GM12878 (cell line): ENCODE measurements around the gene LHX6. TPM values are rescaled to one million over a fixed set of nuclear protein-coding genes. Genes with fewer than 3 reads are reported as not detected.

Experiments used
- ATAC-seq: fragments of 200-7000 bp; cut with Tn5 transposase; 3 replicates; pipeline ENCODE4 v1.9.1; 2020; ENCODE audit warnings: mild to moderate bottlenecking, moderate library complexity
- BruUV-seq: library from RNA; stranded (reverse); fragments of 400-500 nt; replicated peaks from 2 replicates; lab custom pipeline; 2021; lab: Mats Ljungman, UMichigan
- CTCF ChIA-PET: fragments of 300-600 bp; sonication (Branson Sonifier 250); formaldehyde crosslinking; extraction: SDS; loops from one replicate; lab custom pipeline; 2021; ENCODE audit warnings: inconsistent platforms; lab: Yijun Ruan, JAX
- POLR2A ChIA-PET: fragments of 350-600 bp; formaldehyde crosslinking; extraction: SDS; loops from one replicate; lab custom pipeline; 2021; ENCODE audit warnings: inconsistent platforms; lab: Charles Lee
- RAD21 ChIA-PET: fragments of 300-600 bp; sonication (Branson Sonifier 250); formaldehyde crosslinking; loops from one replicate; lab custom pipeline; 2023; ENCODE audit warnings: antibody characterized with exemption; ENCODE audit not compliant: unreplicated experiment; lab: Charles Lee
- SMC1A ChIA-PET: fragments of 300-600 bp; sonication (Branson Sonifier 250); formaldehyde crosslinking; loops from one replicate; lab custom pipeline; 2023; ENCODE audit not compliant: unreplicated experiment, uncharacterized antibody; lab: Charles Lee
- DNase-seq: peaks from one replicate; pipeline ENCODE4 v3.0.0-alpha.2; 2011; ENCODE audit warnings: low read depth, low spot score
- FAIRE-seq: peaks from 3 replicates; lab custom pipeline; 2011; peaks lifted over from hg19 to GRCh38; lab: Jason Lieb, UNC
- H2AFZ ChIP-seq: 2 replicates; pipeline ENCODE4 v1.6.0; 2011; ENCODE audit warnings: low read depth, low read length, control low read depth; ENCODE audit not compliant: control insufficient read depth
- H3K27ac ChIP-seq: 2 replicates; pipeline ENCODE4 v1.5.1; 2011; ENCODE audit warnings: control low read depth; ENCODE audit not compliant: control insufficient read depth, insufficient read depth
- H3K27me3 ChIP-seq, 2 experiments: replicated peaks in 1 of 2; 2 replicates each; pipeline versions ENCODE4 v1.6.0 to v1.6.1; 2011; ENCODE audit warnings: low read length in 1 of 2; ENCODE audit not compliant: control insufficient read depth in 2 of 2, insufficient read depth in 2 of 2
- H3K36me3 ChIP-seq, 2 experiments: 2 replicates each; pipeline ENCODE4 v1.5.1; 2011; ENCODE audit warnings: low read length in 1 of 2; ENCODE audit not compliant: control insufficient read depth in 2 of 2, insufficient read depth in 2 of 2
- H3K4me1 ChIP-seq: 2 replicates; pipeline ENCODE4 v1.6.1; 2011; ENCODE audit warnings: mild to moderate bottlenecking, low read length, moderate library complexity, mixed read lengths; ENCODE audit not compliant: control insufficient read depth, insufficient read depth
- H3K4me2 ChIP-seq: 2 replicates; pipeline ENCODE4 v1.6.0; 2011; ENCODE audit warnings: control low read depth; ENCODE audit not compliant: control insufficient read depth, insufficient read depth
- H3K4me3 ChIP-seq: fragments of 200-600 bp; sonication (generic); 2 replicates; pipeline ENCODE4 v1.5.1; 2016
- H3K79me2 ChIP-seq: 2 replicates; pipeline ENCODE4 v1.6.0; 2011; ENCODE audit warnings: low read length; ENCODE audit not compliant: control insufficient read depth, insufficient read depth
- H3K9ac ChIP-seq: 2 replicates; pipeline ENCODE4 v1.8.0; 2011; ENCODE audit warnings: low read length, control low read depth, mixed read lengths; ENCODE audit not compliant: control insufficient read depth, insufficient read depth
- H3K9me3 ChIP-seq: replicated peaks from 3 replicates; pipeline ENCODE4 v1.5.1; 2011; ENCODE audit warnings: mild to moderate bottlenecking, low read length; ENCODE audit not compliant: control insufficient read depth, insufficient read depth
- H4K20me1 ChIP-seq: 2 replicates; pipeline ENCODE4 v1.6.0; 2011; ENCODE audit not compliant: control insufficient read depth, insufficient read depth
- ASH2L ChIP-seq: fragments of 300-600, 200-600 bp; sonication (generic); IDR thresholded peaks from 2 replicates; pipeline ENCODE4 v1.6.1; 2017; ENCODE audit warnings: low read depth, mild to moderate bottlenecking, borderline replicate concordance
- BACH1 ChIP-seq: fragments of 450-650 bp; IDR thresholded peaks from 2 replicates; pipeline ENCODE4 v1.6.1; 2017; ENCODE audit warnings: mild to moderate bottlenecking, borderline replicate concordance
- CBFB ChIP-seq: IDR thresholded peaks from 2 replicates; pipeline ENCODE4 v1.6.1; 2016; ENCODE audit warnings: antibody characterized with exemption, low read depth
- CREM ChIP-seq: IDR thresholded peaks from 2 replicates; pipeline ENCODE4 v1.6.1; 2014; ENCODE audit warnings: antibody characterized with exemption, low read depth
- IKZF2 ChIP-seq, 2 experiments: fragments of 450-650 bp; IDR thresholded peaks; 2 replicates each; pipeline ENCODE4 v1.6.1; 2017; ENCODE audit warnings: mild to moderate bottlenecking in 2 of 2, moderate library complexity in 2 of 2
- MTA3 ChIP-seq: IDR thresholded peaks from 2 replicates; pipeline ENCODE4 v1.6.1; 2012; ENCODE audit warnings: low read length, inconsistent platforms, borderline replicate concordance
- NFIC ChIP-seq: IDR thresholded peaks from 2 replicates; pipeline ENCODE4 v1.6.1; 2012; ENCODE audit warnings: low read depth, mild to moderate bottlenecking, inconsistent platforms, low read length, moderate library complexity
- NR2C1 ChIP-seq: fragments of 450-650 bp; IDR thresholded peaks from 2 replicates; pipeline ENCODE4 v1.6.1; 2017; ENCODE audit warnings: antibody characterized with exemption, mild to moderate bottlenecking, moderate library complexity
- PAX8 ChIP-seq: fragments of 450-650 bp; IDR thresholded peaks from 2 replicates; pipeline ENCODE4 v1.6.1; 2017; ENCODE audit warnings: mild to moderate bottlenecking, moderate library complexity
- POLR2AphosphoS5 ChIP-seq: IDR thresholded peaks from 2 replicates; pipeline ENCODE4 v1.6.1; 2011; ENCODE audit warnings: mild to moderate bottlenecking, low read length, inconsistent platforms
- SREBF2 ChIP-seq: IDR thresholded peaks from 2 replicates; pipeline ENCODE4 v1.6.1; 2012; ENCODE audit warnings: mild to moderate bottlenecking, low read length
- SRF ChIP-seq, 2 experiments: IDR thresholded peaks; 2 replicates each; pipeline ENCODE4 v1.6.1; 2011; ENCODE audit warnings: low read depth in 2 of 2, low read length in 2 of 2, mild to moderate bottlenecking in 1 of 2, moderate library complexity in 1 of 2
- TARDBP ChIP-seq: IDR thresholded peaks from 2 replicates; pipeline ENCODE4 v1.6.1; 2016; ENCODE audit warnings: borderline replicate concordance
- TBL1XR1 ChIP-seq: IDR thresholded peaks from 2 replicates; pipeline ENCODE4 v1.6.1; 2012; ENCODE audit warnings: low read depth, low read length, improper control_type of control experiment
- ZNF217 ChIP-seq: fragments of 450-650 bp; IDR thresholded peaks from 2 replicates; pipeline ENCODE4 v1.6.1; 2017; ENCODE audit warnings: antibody characterized with exemption, mild to moderate bottlenecking
- WGBS: methylation state at CpG from one replicate; pipeline ENCODE4 v1.1.6; 2016; ENCODE audit warnings: low lambda C conversion rate; ENCODE audit not compliant: insufficient replicate concordance, insufficient coverage; ENCODE audit errors: missing lambda C conversion rate; 5-methylcytosine and 5-hydroxymethylcytosine counted together
- in situ Hi-C: fragments of 300-500 bp; cut with MboI; formaldehyde crosslinking; loops from 9 replicates; pipeline ENCODE4 v1.14.3; 2018; ENCODE audit warnings: mixed read lengths
- intact Hi-C: fragments of 100-400 bp; cut with micrococcal nuclease; formaldehyde crosslinking; loops from one replicate; pipeline ENCODE4 v1.14.2; 2022; ENCODE audit not compliant: unreplicated experiment
- polyA plus RNA-seq, 11 experiments: library from polyadenylated mRNA; depleted of rRNA in 4 of 11; unstranded in 6 of 11; stranded (reverse) in 5 of 11; fragments of >200 nt; fragmentation: Nextera tagmentation in 4 of 11; fragmentation: Illumina TruSeq in 1 of 11; extraction: Ambion mirVana in 4 of 11; extraction: Trizol in 1 of 11; gene quantifications; 1 replicate in 1 of 11; 2 replicates in 10 of 11; pipeline versions ENCODE4 v1.2.1 to v1.2.3, GENCODE V29; 2011 to 2016; ENCODE audit warnings: inconsistent platforms in 2 of 11, missing spikeins in 2 of 11, low read depth in 1 of 11
- total RNA-seq, 4 experiments: library from RNA; depleted of rRNA in 3 of 4; stranded (reverse); fragments of >200 nt in 3 of 4; fragmentation: Illumina TruSeq in 1 of 4; extraction: Trizol in 1 of 4; gene quantifications; 2 replicates each; pipeline versions ENCODE4 v1.2.1 to v1.2.3, GENCODE V29; 2013 to 2021
- TF ChIP-seq, protein P1 (sequence below): fragments of 450-650 bp; IDR thresholded peaks from 2 replicates; pipeline ENCODE4 v1.6.1; 2018; ENCODE audit warnings: mild to moderate bottlenecking, low read depth, moderate library complexity; ENCODE audit not compliant: partially characterized antibody
- TF ChIP-seq, protein P2 (sequence below): IDR thresholded peaks from 2 replicates; pipeline ENCODE4 v1.6.1; 2012; ENCODE audit warnings: low read length, inconsistent platforms
- TF ChIP-seq, protein P3 (sequence below): fragments of 450-650 bp; formaldehyde crosslinking; IDR thresholded peaks from 2 replicates; pipeline ENCODE4 v1.4.0; 2020; ENCODE audit warnings: mild to moderate bottlenecking, moderate library complexity

The LHX6 gene
- total and polyA plus RNA-seq, 10 of the 15 experiments (the other 5 are each of a cell fraction or from before 2014, with no cell fraction given) = not detected

- ChIA-PET POLR2A (interaction anchor here (0.6 kb wide), 1 partner anchor 9 kb away, joined by 3 read pairs; no protein-coding TSS in a partner anchor), SMC1A (interaction anchor here (0.7 to 1.2 kb wide), 2 partner anchors 11 to 14 kb away, joined by 4 read pairs; no protein-coding TSS in a partner anchor), CTCF (interaction anchor here (0.9 to 7.2 kb wide), 8 partner anchors 11 to 196 kb away, joined by 3 to 43 read pairs (median 4); no protein-coding TSS in a partner anchor), RAD21 (no interaction called here)
- no peak overlapping the region for H3K4me3 ChIP-seq
- FAIRE-seq (no peak), DNase-seq (no peak), ATAC-seq (no peak)
- TF ChIP-seq POLR2AphosphoS5 (no peak), MTA3 (no peak), IKZF2 (IDR thresholded peaks at IDR 0.05) (no peak), ZNF217 (no peak), NFIC (no peak), ASH2L (no peak), SRF (IDR thresholded peaks at IDR 0.05; ENCODE audit: low read depth in 2 of 2, low read length in 2 of 2) (no peak), TARDBP (no peak), TBL1XR1 (no peak), NR2C1 (no peak), CREM (no peak), SREBF2 (no peak), BACH1 (no peak), PAX8 (no peak), CBFB (no peak)
- TF ChIP-seq, protein P1, sequence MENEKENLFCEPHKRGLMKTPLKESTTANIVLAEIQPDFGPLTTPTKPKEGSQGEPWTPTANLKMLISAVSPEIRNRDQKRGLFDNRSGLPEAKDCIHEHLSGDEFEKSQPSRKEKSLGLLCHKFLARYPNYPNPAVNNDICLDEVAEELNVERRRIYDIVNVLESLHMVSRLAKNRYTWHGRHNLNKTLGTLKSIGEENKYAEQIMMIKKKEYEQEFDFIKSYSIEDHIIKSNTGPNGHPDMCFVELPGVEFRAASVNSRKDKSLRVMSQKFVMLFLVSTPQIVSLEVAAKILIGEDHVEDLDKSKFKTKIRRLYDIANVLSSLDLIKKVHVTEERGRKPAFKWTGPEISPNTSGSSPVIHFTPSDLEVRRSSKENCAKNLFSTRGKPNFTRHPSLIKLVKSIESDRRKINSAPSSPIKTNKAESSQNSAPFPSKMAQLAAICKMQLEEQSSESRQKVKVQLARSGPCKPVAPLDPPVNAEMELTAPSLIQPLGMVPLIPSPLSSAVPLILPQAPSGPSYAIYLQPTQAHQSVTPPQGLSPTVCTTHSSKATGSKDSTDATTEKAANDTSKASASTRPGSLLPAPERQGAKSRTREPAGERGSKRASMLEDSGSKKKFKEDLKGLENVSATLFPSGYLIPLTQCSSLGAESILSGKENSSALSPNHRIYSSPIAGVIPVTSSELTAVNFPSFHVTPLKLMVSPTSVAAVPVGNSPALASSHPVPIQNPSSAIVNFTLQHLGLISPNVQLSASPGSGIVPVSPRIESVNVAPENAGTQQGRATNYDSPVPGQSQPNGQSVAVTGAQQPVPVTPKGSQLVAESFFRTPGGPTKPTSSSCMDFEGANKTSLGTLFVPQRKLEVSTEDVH = no peak
- TF ChIP-seq, protein P2, sequence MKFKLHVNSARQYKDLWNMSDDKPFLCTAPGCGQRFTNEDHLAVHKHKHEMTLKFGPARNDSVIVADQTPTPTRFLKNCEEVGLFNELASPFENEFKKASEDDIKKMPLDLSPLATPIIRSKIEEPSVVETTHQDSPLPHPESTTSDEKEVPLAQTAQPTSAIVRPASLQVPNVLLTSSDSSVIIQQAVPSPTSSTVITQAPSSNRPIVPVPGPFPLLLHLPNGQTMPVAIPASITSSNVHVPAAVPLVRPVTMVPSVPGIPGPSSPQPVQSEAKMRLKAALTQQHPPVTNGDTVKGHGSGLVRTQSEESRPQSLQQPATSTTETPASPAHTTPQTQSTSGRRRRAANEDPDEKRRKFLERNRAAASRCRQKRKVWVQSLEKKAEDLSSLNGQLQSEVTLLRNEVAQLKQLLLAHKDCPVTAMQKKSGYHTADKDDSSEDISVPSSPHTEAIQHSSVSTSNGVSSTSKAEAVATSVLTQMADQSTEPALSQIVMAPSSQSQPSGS = no peak
- TF ChIP-seq, protein P3, sequence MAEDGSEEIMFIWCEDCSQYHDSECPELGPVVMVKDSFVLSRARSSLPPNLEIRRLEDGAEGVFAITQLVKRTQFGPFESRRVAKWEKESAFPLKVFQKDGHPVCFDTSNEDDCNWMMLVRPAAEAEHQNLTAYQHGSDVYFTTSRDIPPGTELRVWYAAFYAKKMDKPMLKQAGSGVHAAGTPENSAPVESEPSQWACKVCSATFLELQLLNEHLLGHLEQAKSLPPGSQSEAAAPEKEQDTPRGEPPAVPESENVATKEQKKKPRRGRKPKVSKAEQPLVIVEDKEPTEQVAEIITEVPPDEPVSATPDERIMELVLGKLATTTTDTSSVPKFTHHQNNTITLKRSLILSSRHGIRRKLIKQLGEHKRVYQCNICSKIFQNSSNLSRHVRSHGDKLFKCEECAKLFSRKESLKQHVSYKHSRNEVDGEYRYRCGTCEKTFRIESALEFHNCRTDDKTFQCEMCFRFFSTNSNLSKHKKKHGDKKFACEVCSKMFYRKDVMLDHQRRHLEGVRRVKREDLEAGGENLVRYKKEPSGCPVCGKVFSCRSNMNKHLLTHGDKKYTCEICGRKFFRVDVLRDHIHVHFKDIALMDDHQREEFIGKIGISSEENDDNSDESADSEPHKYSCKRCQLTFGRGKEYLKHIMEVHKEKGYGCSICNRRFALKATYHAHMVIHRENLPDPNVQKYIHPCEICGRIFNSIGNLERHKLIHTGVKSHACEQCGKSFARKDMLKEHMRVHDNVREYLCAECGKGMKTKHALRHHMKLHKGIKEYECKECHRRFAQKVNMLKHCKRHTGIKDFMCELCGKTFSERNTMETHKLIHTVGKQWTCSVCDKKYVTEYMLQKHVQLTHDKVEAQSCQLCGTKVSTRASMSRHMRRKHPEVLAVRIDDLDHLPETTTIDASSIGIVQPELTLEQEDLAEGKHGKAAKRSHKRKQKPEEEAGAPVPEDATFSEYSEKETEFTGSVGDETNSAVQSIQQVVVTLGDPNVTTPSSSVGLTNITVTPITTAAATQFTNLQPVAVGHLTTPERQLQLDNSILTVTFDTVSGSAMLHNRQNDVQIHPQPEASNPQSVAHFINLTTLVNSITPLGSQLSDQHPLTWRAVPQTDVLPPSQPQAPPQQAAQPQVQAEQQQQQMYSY (CRISPR knock-in tag) = no peak
- intact Hi-C loops = no loop called here
- H3K4me2 ChIP-seq = no peak overlapping the region; the same call in 1 of the 2 replicates
- no peaks in the 10 kb centered on the region for H3K27me3 ChIP-seq
- WGBS = 89% methylated on average over 4 of the region's 4 CpGs
- no peak overlapping the region for H2AFZ ChIP-seq
- no peaks in the 10 kb centered on the region for H3K9me3 ChIP-seq
- H3K36me3 ChIP-seq = no peaks in the 10 kb centered on the region; a peak in 1 of 4 replicates
- in situ Hi-C loops = no loop called here
- no peak overlapping the region for H3K9ac ChIP-seq
- no peaks in the 10 kb centered on the region for H3K4me1 ChIP-seq
- no peaks in the 10 kb centered on the region for H4K20me1 ChIP-seq
- H3K79me2 ChIP-seq = peaks cover 25% of the 10 kb centered on the region
- BruUV-seq = no TSS peak
- H3K27ac ChIP-seq = no peak overlapping the region
These were observed 73.0 kb downstream of the LHX6 start for GRCh38 chr9:122155796-122156195.
